Epidermal melanocyte (primary cell): Measurements from ENCODE around the gene TLR3.

Experiments used
- DNase-seq: peaks from one replicate; pipeline ENCODE4 v3.0.0; 2011; ENCODE audit warnings: low spot score; ENCODE audit not compliant: insufficient read length

Gene TLR3

DNA sequence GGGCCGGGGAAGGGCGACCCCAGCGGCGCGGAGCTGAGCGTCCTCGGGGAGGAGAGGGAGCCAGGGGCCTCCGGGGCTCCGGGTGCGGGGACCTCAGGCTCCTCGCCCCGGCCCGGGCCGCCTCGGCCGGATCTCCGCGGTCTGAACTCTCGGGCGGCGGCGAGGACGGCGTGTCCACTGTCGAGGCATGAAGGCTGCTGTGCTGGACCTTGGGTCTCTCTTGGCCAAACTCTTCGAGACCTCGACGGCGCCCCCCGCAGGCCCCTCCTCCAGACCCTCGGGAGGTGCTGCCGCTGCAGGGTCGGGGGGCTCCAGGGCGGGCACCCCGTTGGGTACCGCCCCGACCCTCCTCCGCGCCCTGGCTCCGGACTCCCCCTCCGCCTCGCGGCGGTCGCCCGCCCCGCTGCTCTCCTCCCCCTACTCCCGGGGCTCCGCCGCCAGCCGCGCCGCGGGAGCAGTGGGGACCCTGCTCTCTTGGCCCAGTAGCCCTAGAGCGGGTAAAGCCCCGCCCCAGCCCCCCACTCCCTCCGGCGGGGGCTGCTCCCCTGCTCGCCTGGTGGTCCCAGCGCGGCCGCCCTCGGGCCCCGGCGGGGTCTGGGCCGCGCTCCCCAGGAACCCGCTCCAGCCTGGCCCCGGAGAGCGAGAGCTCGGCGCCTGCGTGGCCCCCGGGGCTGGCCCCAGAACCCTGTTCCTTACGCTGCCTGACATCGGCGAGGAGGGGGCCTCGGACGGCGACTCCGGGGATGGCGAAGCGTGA is 36.1 kb downstream of the TLR3 start:
- no peak for DNase-seq

DNA sequence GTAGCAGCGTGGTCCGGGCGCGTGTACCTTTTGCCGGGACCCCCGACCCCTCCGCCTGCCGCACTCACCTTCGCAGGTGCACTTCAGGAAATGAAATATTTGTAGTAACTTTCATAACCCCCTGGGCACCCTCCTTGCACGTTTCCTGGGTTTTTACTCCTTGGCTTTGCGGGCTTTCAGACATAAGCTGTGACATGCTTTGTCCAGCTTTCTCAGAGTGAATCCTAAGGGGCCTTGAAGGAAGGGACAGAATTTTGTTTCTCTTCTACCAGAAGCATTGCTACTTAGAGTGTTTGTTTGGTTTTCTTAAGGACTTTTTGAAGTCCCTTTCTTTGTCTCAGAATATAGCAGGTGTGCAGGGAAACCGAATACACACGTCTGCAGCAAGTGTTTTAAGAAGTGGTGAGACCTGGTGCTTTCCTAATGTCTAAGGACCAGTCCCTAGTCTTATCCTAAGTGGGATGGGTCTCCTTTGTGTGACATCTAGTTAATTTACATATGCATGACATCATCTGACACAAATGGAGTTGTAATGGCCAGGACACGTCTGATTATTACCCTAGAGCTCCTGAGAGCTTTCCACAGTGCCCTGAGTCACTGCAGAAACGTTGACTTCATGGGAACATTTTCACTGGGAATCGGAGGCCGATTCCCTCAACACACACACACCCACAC is 36.8 kb downstream of the TLR3 start:
- DNase-seq = no peak

DNA sequence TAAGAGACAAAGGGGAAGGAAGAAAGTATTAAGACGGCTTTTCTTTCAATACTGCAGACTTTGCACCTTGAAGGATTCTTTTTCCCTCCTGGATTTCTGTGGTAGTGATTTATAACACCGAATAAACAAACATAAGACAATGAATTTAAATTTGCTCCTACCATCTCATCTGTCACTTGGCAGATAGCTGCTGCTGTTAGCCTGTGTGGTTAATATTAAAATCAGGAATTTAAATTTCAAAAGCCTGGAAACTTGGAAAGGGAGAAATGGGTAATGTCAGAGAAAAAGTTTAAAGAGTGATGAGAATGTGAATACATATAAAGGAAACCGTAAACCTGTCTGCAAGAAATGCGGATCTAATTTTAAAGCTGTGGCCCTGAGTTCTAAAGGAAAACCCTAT is 39.0 kb downstream of the TLR3 start:
- no peak for DNase-seq

DNA sequence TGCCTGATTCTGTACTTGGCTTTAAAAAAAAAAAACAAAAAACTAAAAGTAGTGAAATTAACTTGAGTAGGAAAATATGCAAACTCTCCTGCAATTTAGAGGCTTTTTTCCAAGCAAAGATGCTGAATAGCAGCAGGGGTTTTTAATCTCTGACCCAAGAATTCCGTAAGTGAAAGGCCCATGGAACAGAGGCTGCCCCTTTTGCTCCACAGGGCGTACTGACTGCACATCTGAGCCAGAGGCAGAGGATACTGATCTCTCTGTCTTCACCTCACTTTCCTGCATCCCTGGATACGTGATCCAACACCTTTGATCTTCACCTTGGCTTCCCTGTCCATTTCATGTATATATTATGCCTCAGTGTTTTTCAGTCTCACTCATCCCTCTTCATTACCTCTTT is 39.4 kb downstream of the TLR3 start:
- DNase-seq = no peak

DNA sequence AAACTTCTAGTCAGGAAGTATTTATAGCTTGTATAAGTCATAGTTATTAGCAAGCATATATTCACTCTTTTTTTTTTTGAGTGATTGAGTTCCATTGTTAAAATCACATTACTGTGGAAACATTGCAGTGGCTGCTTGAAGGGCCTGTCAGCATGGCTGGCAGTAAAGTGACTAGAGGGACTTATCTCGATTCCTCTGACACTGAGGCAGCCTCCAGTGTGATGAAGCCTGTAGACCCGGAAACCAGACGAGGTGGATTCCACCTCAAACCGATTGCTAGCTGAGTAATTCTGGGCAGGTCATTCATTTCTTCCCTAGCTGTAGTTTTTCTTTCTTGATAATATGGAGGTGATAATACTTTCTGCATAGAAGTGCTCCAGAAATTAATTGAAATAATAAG is 40.3 kb downstream of the TLR3 start:
- DNase-seq = no peak

DNA sequence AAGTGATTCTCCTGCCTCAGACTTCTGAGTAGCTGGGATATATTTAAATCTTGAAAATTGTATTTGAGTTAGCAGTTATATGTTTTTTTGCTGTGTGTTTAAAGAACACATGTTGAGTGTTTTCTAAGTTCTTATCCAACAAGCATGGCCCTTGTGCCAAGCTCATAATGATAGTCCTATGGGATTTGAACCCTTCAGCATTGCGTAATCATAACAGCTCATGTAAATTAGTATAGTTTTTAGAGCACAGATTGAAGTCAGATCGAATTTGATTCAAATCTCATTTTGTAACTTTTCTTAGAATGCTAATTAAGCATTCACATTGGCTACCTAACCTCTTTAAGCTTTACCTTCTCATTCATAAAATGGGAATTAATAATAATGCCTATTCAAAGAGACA is 47.7 kb downstream of the TLR3 start:
- no peak for DNase-seq

DNA sequence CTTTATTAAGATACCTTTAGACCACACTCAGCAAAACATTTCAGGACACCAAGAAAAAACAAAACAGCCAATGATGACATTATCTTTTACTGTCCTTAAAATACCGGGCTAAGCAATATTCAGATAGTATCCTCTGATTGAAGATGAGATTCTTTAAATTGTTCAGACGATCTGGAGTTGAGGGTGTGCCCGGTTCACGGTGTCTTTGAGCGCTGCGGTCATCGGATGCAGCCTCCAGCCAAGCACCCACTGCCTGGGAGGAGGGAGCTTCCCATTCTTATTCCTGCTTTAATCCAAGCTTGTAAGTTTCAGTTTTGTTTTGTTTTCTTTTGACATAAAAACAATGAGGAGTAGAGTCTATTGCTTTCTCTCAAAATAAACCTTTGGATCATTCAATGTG is 49.6 kb downstream of the TLR3 start:
- DNase-seq = no peak

DNA sequence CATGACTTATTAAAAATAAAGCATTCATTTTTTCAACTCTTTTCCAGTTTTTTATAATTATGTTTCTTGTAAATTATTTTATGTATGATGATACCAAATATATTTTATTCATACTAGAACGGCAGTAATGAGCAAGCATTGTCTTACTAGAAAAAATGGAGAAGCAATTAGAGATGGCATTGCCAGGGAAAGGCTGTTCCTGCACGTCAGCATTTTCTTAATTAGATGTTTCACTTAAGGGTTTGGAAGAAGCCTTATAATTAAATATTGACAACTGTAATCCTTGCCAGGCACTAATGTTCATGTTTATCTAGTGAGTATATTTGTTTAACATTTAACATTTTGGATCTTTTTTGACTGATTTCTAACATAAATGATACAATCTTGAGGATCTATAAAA is 52.1 kb downstream of the TLR3 start:
- no peak for DNase-seq

DNA sequence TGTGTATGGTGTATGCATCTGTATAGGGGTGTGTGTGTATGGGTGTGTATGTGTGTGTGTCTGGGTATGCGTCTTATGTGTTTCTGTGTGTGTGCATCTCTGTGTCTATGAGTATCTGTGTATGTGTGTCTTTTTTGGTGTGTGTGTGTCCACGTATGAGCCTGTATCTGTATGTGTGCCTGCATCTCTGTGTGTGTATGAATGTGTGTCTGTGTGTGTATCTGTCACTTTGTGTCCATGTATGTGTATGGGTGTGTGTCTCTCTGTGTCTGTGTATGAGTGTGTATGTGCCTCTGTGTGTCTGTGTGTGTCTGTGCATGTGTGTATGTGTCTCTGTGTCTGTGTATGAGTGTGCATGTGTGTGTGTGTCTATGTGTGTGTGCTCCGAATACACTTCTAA is 59.9 kb downstream of the TLR3 start:
- DNase-seq = no peak

DNA sequence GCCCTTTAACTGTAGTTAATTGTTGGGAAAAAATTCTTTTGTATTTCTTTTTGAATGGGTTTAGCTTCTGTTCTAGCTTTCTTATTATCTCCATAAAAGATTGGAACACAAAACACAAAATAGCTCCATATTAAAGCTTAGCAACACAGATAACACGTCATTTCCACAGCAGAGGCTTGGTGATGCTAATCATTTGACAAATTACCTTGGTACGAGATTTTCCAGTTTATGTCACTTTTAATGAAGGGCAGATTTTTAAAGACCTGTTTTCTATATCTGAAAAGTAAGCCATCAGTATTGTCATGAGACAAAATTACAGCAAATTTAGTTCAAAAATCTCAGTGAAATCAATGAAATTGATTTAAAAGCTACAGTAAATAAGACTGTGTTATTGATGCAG is 63.0 kb downstream of the TLR3 start:
- DNase-seq = no peak

DNA sequence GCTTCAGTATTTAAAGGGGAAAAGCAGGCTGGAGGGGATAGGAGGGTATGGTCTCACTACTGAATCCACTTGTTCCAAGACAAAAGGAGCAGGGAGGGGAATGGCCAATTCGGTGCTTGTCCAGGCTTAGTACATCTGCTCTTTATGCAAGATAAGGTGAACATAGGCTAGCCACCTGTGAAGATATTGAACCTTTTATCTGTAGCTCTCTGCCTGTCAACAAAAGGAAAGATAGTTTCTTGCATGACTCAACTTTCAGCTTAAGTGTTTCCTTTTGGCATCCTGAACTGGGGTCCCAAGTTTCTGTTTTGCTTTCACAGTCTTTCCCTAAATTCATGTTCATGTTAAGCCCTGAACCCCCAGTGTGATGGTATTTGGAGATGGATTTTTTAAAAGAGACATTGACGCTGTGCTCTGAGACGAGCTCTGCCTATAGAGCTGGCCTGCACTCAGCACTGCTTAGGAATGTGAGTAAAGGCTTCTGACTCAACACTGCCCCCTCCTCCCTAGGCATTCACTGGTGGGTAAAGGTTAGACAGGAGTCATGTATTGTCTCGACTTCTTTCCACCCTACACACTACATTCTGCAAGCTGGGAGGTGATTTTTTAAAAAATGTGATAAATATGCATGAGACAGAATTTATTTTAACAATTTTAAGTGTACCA is 63.8 kb downstream of the TLR3 start:
- no peak for DNase-seq

DNA sequence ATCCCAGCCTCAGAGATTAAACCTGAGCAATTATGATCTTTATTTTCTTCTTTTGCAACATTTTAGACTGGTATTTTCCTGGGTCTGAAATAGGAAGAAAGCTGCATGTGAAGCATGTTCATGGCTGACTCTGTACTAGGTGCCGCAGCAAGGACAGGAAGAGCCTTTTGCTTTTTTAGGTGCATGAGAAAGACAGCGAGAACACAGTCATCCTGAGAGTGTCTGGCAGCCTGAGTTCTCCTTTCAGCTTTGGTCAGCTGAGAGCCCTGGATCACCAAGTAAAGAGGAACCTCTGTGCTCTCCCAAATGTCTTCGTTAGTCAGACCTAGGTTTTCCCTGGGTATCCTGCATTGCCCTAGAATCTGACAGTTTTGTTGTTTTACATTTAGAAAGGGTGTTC is 65.3 kb downstream of the TLR3 start:
- no peak for DNase-seq

DNA sequence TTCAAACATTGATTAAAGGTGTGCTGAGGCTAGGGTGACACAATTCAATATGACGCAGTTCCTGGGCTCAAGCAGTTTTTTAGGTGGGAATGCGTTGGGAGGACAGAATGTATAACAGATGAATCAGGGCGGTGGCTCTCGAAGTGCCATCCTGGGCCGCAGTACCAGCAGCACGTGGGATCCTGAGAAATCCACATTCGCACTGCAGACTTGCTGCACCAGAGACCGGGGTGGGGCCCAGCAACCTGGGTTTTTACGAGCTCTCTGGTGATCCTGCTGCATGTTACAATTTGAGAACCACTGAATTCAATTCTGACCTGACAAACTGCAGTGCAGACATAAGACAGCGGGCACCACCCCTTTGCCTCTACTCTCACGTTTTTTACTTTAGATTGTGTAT is 65.9 kb downstream of the TLR3 start:
- no peak for DNase-seq

DNA sequence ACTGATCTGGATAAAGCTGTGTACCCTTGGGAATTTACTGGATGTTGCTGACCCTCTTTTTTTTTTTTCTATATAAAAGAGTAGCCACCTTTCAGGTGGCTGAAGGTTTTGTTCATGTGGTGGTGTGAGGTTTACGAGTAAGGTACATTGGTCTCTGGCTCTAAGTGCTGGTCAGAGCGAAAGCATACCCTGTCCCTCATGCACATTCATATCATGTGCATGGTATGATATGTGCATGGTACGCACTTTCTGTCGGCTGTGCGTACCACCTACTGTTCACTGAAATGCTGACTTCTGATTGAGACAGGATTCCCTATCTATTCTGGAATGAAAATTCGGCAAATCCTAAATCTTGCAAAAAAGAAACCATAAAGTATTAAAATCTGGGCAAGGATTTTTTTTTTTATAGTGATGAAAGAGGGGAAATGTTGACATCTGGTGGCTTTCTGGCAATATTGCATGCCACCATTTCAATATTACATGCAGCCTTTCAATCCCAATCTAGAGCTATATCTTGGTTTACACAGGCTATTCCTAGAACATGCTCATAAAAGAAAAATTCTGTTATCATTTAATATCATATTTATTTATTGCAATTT is 68.3 kb downstream of the TLR3 start:
- DNase-seq = no peak
